GM19193 (cell line): ENCODE data around the gene DLD.

Experiments
- POLR2A ChIP-seq: IDR thresholded peaks from 4 replicates; pipeline ENCODE4 v1.6.1; 2011; ENCODE audit not compliant: insufficient read depth, insufficient read length; ENCODE audit errors: extremely low read depth

DLD gene

GRCh38 chr7:107890962-107891635 is at the start of gene DLD:
Gene DLD, plus strand, starts transcription at chr7:107891183. Its CDS starts 68 bp downstream, at chr7:107891251.
- TF ChIP-seq POLR2A = peak; percentile 84

GRCh38 chr7:107842213-107842612 is 48.8 kb upstream of the DLD start:
- no peak for TF ChIP-seq POLR2A

GRCh38 chr7:107843184-107843583 is 47.8 kb upstream of the DLD start:
- TF ChIP-seq POLR2A = no peak

GRCh38 chr7:107846324-107846723 is 44.7 kb upstream of the DLD start:
- TF ChIP-seq POLR2A = no peak

- TF ChIP-seq POLR2A = no peak
Observed at GRCh38 chr7:107847168-107847835, 43.7 kb upstream of the DLD start.

GRCh38 chr7:107850216-107850615 is 40.8 kb upstream of the DLD start:
- TF ChIP-seq POLR2A = no peak

GRCh38 chr7:107850643-107851042 is 40.3 kb upstream of the DLD start:
- no peak for TF ChIP-seq POLR2A

- TF ChIP-seq POLR2A = no peak
Observed at GRCh38 chr7:107854454-107854853, 36.5 kb upstream of the DLD start.

GRCh38 chr7:107854989-107855388 is 36.0 kb upstream of the DLD start:
- no peak for TF ChIP-seq POLR2A

- no peak for TF ChIP-seq POLR2A
Observed at GRCh38 chr7:107856806-107857540, 34.0 kb upstream of the DLD start.

GRCh38 chr7:107857541-107857912 is 33.5 kb upstream of the DLD start:
- no peak for TF ChIP-seq POLR2A

GRCh38 chr7:107858280-107858679 is 32.7 kb upstream of the DLD start:
- TF ChIP-seq POLR2A = no peak

- TF ChIP-seq POLR2A = no peak
Observed at GRCh38 chr7:107860279-107860961, 30.6 kb upstream of the DLD start.

- TF ChIP-seq POLR2A = no peak
Observed at GRCh38 chr7:107860981-107861652, 29.9 kb upstream of the DLD start.
